Measurements from ENCODE around the gene ETV5. TPM values are rescaled to one million over a fixed set of nuclear protein-coding genes. Genes with fewer than 3 reads are reported as not detected.

ETV5 gene
- total and polyA plus RNA-seq, 10 of the 15 experiments (the other 5 are each of a cell fraction or from before 2014, with no cell fraction given), result 5.0 to 18.4 (median 7.4) TPM

GRCh38 chr3:186094696-186095425, 14.0 kb downstream of the ETV5 start:
- no peaks in the 10 kb centered on the region for H3K36me3 ChIP-seq (ENCODE audit: control insufficient read depth in 2 of 2, insufficient read depth in 2 of 2, low read length in 1 of 2)
- H2AFZ ChIP-seq (ENCODE audit: control insufficient read depth, low read depth, low read length), result no peak overlapping the region
- FAIRE-seq (no peak), ATAC-seq (no peak), DNase-seq (ENCODE audit: low read depth, low spot score) (no peak)
- no peak overlapping the region for H3K4me2 ChIP-seq (ENCODE audit: control insufficient read depth, insufficient read depth)
- WGBS (ENCODE audit: insufficient coverage, insufficient replicate concordance, low lambda C conversion rate, missing lambda C conversion rate), result 87% methylated on average over 7 of the region's 7 CpGs
- H3K79me2 ChIP-seq (ENCODE audit: control insufficient read depth, insufficient read depth, low read length), result no peaks in the 10 kb centered on the region
- ChIA-PET SMC1A (ENCODE audit: uncharacterized antibody, unreplicated experiment) (interaction anchor here (0.8 to 1.5 kb wide), 4 partner anchors 8 to 40 kb away, joined by 3 to 5 read pairs (median 4); partner anchors contain the start of gene ETV5), CTCF (interaction anchor here (1.3 to 1.9 kb wide), 3 partner anchors 18 to 151 kb away, joined by 3 to 5 read pairs (median 4); no protein-coding TSS in a partner anchor), RAD21 (ENCODE audit: unreplicated experiment) (no interaction called here), POLR2A (interaction anchor here (1.0 kb wide), 1 partner anchor 10 kb away, joined by 3 read pairs; no protein-coding TSS in a partner anchor)
- H4K20me1 ChIP-seq (ENCODE audit: control insufficient read depth, insufficient read depth), result peaks cover 2% of the 10 kb centered on the region
- H3K9ac ChIP-seq (ENCODE audit: control insufficient read depth, insufficient read depth, low read length), result no peak overlapping the region
- no peak overlapping the region for H3K27ac ChIP-seq (ENCODE audit: control insufficient read depth, insufficient read depth)
- intact Hi-C loops (cut with micrococcal nuclease; ENCODE audit: unreplicated experiment), result no loop called here
- no TSS peak for BruUV-seq (replicated peaks)
- H3K4me1 ChIP-seq (ENCODE audit: control insufficient read depth, insufficient read depth, low read length), result no peaks in the 10 kb centered on the region; the same call in 1 of the 2 replicates
- in situ Hi-C loops (cut with MboI), result no loop called here
- peaks cover 2 to 4% of the 10 kb centered on the region in 2 experiments; a peak in 2 of 4 replicates for H3K27me3 ChIP-seq (replicated peaks in 1 of 2; ENCODE audit: control insufficient read depth in 2 of 2, insufficient read depth in 2 of 2, low read length in 1 of 2)
- no peak overlapping the region for H3K4me3 ChIP-seq
- H3K9me3 ChIP-seq (replicated peaks; ENCODE audit: control insufficient read depth, insufficient read depth, low read length), result no peaks in the 10 kb centered on the region
- TF ChIP-seq, protein P1, sequence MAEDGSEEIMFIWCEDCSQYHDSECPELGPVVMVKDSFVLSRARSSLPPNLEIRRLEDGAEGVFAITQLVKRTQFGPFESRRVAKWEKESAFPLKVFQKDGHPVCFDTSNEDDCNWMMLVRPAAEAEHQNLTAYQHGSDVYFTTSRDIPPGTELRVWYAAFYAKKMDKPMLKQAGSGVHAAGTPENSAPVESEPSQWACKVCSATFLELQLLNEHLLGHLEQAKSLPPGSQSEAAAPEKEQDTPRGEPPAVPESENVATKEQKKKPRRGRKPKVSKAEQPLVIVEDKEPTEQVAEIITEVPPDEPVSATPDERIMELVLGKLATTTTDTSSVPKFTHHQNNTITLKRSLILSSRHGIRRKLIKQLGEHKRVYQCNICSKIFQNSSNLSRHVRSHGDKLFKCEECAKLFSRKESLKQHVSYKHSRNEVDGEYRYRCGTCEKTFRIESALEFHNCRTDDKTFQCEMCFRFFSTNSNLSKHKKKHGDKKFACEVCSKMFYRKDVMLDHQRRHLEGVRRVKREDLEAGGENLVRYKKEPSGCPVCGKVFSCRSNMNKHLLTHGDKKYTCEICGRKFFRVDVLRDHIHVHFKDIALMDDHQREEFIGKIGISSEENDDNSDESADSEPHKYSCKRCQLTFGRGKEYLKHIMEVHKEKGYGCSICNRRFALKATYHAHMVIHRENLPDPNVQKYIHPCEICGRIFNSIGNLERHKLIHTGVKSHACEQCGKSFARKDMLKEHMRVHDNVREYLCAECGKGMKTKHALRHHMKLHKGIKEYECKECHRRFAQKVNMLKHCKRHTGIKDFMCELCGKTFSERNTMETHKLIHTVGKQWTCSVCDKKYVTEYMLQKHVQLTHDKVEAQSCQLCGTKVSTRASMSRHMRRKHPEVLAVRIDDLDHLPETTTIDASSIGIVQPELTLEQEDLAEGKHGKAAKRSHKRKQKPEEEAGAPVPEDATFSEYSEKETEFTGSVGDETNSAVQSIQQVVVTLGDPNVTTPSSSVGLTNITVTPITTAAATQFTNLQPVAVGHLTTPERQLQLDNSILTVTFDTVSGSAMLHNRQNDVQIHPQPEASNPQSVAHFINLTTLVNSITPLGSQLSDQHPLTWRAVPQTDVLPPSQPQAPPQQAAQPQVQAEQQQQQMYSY (CRISPR knock-in tag; IDR thresholded peaks at IDR 0.05), result no peak
- TF ChIP-seq FOXM1 (IDR thresholded peaks at IDR 0.05; ENCODE audit: low read depth, low read length), result no peak
- no peak for TF ChIP-seq IKZF2 (IDR thresholded peaks at IDR 0.05)
- TF ChIP-seq YY1 (IDR thresholded peaks at IDR 0.05; ENCODE audit: low read depth, low read length), result no peak
- no peak for TF ChIP-seq CHD1 (IDR thresholded peaks at IDR 0.05; ENCODE audit: low read depth, low read length)
- no peak for TF ChIP-seq GATAD2B (conservative IDR thresholded peaks at IDR 0.05; ENCODE audit: low read depth)
- no peak for TF ChIP-seq PBX3 (IDR thresholded peaks at IDR 0.05; ENCODE audit: insufficient replicate concordance, low read depth, low read length)
- no peak for TF ChIP-seq GABPA (IDR thresholded peaks at IDR 0.05; ENCODE audit: low read depth)
- TF ChIP-seq WRNIP1 (IDR thresholded peaks at IDR 0.05; ENCODE audit: borderline replicate concordance, low read depth, low read length), result no peak
- TF ChIP-seq EZH2 (IDR thresholded peaks at IDR 0.05; ENCODE audit: borderline replicate concordance, control insufficient read depth, low read depth, low read length), result no peak
- TF ChIP-seq FOS (IDR thresholded peaks at IDR 0.05; ENCODE audit: borderline replicate concordance, extremely low read depth, insufficient read length), result no peak
- no peak for TF ChIP-seq SREBF2 (IDR thresholded peaks at IDR 0.05; ENCODE audit: low read length)
- no peak for TF ChIP-seq MEF2A (IDR thresholded peaks at IDR 0.05; ENCODE audit: insufficient read depth, low read depth, low read length)
- TF ChIP-seq YBX1 (IDR thresholded peaks at IDR 0.05), result no peak
- TF ChIP-seq SRF (IDR thresholded peaks at IDR 0.05; ENCODE audit: low read depth in 2 of 2, low read length in 2 of 2), result no peak
- TF ChIP-seq PKNOX1 (IDR thresholded peaks at IDR 0.05), result no peak

All from GM12878 (cell line).